ENCODE results near the gene ZCCHC18.
A peak's percentile ranks its signal among the peaks of the same experiment; 100 is the strongest.
"Not testable (repeated sequence)": the region's sequence is repeated elsewhere in the genome, so short reads cannot be mapped to it uniquely, and the experiment has no call there.

The ZCCHC18 gene

DNA sequence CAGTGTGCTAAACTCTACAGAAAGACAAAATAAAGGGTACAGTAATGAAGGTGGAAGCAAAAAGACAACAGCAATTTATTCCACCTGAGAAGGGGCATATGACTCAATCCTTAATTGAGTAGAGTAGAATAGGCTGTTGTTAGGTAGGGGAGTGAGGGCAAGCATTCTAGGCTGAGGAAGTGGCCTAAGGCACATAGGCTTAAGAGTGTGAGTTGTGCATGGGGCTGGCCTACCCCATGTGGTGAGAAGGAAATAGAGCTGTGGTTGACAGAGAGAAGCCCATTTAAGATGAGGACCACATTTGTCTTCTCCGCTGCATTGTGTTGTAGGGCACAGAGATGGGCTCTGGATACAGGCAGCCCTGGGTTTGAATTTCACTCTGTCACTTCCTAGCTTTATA lies 3.4 kb upstream of the ZCCHC18 start:
- Histone ChIP-seq H3K4me3 (ENCODE audit: low read length) (no peak overlapping the region), H3K9me3 (ENCODE audit: low read length) (no peaks in the 10 kb centered on the region), H3K27me3 (ENCODE audit: insufficient read depth, low read length) (no peaks in the 10 kb centered on the region), H3K36me3 (ENCODE audit: insufficient read depth, low read length) (no peaks in the 10 kb centered on the region), H3K4me1 (ENCODE audit: insufficient read depth, low read length) (peaks cover 20% of the 10 kb centered on the region), H2AFZ (ENCODE audit: low read depth, low read length) (no peak overlapping the region)

DNA sequence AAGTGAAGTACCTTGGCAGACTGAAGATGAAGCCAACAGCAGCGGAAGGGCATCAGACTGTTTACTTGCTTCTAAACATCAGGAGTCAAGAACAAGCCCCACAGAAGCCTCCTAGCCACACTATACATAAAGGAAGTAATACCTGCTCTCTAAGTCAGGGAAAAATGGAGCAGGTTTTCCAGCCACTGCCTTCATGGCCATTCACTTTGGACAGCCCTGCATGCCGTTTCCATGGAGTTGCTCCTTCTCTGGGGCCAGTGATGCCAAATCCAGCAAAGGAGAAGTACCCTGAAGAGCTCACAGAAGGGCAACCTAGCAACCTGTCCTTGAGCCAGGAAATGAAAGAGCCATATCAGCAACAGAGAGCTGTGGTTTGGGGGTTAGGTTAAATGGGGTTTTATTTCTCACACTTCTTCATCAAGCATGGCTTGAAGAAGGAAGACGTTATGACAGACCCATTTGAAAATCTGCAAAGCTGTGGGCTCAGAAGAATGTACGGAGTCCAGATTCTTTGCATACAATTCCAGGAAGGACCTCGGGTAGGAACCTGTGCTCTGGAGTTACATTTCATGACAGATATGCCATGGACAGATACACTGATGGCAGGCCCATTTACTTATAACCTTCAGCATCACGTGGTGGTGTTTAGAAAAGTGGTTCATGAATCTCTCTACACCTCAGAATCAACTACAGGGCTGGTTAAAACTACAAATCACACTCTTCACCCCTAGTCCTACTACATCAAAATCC lies 1.7 kb upstream of the ZCCHC18 start:
- peaks cover 20% of the 10 kb centered on the region for H3K4me1 ChIP-seq (ENCODE audit: insufficient read depth, low read length)
- not testable (repeated sequence) for H2AFZ ChIP-seq (ENCODE audit: low read depth, low read length); H3K36me3 ChIP-seq (ENCODE audit: insufficient read depth, low read length); H3K9me3 ChIP-seq (ENCODE audit: low read length); H3K4me3 ChIP-seq (ENCODE audit: low read length); H3K27me3 ChIP-seq (ENCODE audit: insufficient read depth, low read length)

DNA sequence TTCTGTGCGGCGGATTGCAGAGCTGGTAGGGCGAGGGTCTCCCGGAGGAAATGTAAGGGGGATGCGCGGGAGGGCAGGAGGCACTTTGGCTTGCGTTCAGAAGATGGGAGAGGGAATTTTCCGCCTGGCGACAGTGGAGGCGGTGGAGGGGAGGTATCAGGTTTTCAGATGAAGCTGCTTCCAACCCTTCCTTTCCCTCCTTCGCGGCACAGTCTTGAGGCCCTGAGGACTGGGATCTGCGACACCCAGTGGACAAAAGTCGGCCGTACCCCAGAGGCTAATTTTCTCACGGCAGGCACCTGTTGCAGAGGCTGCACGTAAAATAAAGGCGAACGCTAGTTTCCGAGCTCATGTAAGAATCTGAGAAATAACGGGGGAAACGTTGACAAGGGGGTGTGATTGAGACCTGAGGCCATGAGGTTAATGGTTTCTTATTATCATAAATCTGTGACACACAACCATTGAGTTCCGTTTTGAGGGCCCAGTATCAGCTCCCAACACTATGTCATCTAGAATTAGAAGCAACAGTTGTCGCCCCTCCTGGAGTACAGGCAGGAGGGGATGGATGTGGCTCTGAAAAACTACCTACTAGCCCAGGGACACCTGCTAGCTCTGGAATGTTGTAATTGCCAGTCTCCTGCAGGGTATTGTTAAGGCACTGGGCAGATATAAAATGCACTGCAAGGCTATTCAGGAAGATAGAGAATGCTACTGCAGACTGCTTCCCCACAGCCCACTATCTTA lies 1.1 kb downstream of the ZCCHC18 start:
- Histone ChIP-seq H3K9me3 (ENCODE audit: low read length) (no peaks in the 10 kb centered on the region), H3K27me3 (ENCODE audit: insufficient read depth, low read length) (no peaks in the 10 kb centered on the region), H3K4me1 (ENCODE audit: insufficient read depth, low read length) (peaks cover 13% of the 10 kb centered on the region), H3K4me3 (ENCODE audit: low read length) (peak overlapping the region; percentile 66), H3K36me3 (ENCODE audit: insufficient read depth, low read length) (no peaks in the 10 kb centered on the region), H2AFZ (ENCODE audit: low read depth, low read length) (no peak overlapping the region)

DNA sequence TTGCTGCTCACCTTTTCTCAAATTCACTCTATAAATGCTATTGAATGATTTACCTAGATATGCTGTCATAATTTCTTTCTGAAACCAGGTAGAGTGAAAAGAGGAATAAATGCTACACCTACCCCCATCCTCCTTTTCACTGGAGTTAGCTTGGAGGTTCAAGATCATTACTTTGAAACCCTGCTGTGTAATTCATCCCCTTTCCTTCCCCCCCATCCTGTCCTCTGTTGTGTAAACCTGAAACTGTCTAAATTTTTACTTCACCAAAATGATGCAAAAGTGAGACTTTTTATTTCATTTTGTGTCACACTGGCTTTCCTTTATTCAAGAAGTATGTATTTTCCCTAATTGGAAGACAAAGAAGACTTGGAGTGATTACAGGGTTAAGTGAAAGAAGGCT lies 5.4 kb downstream of the ZCCHC18 start:
- H2AFZ ChIP-seq (ENCODE audit: low read depth, low read length): no peak overlapping the region
- no peak overlapping the region for H3K4me3 ChIP-seq (ENCODE audit: low read length)
- H3K27me3 ChIP-seq (ENCODE audit: insufficient read depth, low read length): no peaks in the 10 kb centered on the region

DNA sequence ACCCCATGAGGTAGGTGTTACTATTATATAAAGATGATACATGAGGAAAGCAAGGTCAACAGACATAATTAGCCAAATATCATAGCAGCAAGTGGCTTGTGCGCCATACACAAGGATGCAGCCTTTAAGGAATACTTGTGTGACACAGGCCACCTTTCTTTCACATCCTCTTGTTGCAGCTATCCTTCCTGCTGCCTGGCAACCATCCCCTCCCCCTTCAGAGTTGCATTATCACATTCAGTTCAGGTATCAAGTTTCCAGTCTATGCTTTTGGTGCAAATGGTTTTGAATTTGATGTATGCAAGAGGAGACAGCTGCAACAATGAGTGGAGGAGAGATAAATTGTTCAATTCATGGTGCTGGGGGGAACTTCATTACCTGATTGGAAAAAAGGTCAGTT lies 6.4 kb downstream of the ZCCHC18 start:
- H3K27me3 ChIP-seq (ENCODE audit: insufficient read depth, low read length): no peaks in the 10 kb centered on the region
- no peaks in the 10 kb centered on the region for H3K36me3 ChIP-seq (ENCODE audit: insufficient read depth, low read length)
- H3K4me3 ChIP-seq (ENCODE audit: low read length): no peak overlapping the region
- no peak overlapping the region for H2AFZ ChIP-seq (ENCODE audit: low read depth, low read length)
- H3K9me3 ChIP-seq (ENCODE audit: low read length): no peaks in the 10 kb centered on the region
- H3K4me1 ChIP-seq (ENCODE audit: insufficient read depth, low read length): peaks cover 12% of the 10 kb centered on the region

More for the DNA sequence above, 5.4 kb downstream of the ZCCHC18 start:
- Histone ChIP-seq H3K9me3 (ENCODE audit: low read length) (no peaks in the 10 kb centered on the region), H3K36me3 (ENCODE audit: insufficient read depth, low read length) (no peaks in the 10 kb centered on the region), H3K4me1 (ENCODE audit: insufficient read depth, low read length) (peaks cover 15% of the 10 kb centered on the region)

DNA sequence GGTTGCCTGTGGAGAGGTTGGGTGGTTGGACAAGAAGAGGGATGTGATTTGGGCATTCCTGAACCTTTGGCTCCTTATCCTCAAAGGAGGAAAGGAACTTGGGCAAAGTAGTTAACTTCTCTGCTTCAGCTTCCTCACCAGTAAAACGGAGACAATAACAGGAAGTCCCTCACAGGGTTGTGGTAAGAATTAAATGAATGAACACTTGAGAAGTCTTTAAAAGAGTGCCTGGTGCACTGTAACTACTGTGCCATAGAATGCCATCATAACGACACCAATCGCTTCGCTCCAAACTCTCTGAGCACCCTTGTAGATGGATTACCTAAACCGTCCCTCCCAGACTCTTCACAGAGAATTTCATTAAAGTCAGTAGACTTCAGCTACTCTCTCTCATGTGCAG lies 10.5 kb downstream of the ZCCHC18 start:
- no peaks in the 10 kb centered on the region for H3K36me3 ChIP-seq (ENCODE audit: insufficient read depth, low read length)
- no peak overlapping the region for H2AFZ ChIP-seq (ENCODE audit: low read depth, low read length)
- H3K9me3 ChIP-seq (ENCODE audit: low read length): no peaks in the 10 kb centered on the region
- no peak overlapping the region for H3K4me3 ChIP-seq (ENCODE audit: low read length)
- peaks cover 7% of the 10 kb centered on the region for H3K4me1 ChIP-seq (ENCODE audit: insufficient read depth, low read length)
- no peaks in the 10 kb centered on the region for H3K27me3 ChIP-seq (ENCODE audit: insufficient read depth, low read length)

DNA sequence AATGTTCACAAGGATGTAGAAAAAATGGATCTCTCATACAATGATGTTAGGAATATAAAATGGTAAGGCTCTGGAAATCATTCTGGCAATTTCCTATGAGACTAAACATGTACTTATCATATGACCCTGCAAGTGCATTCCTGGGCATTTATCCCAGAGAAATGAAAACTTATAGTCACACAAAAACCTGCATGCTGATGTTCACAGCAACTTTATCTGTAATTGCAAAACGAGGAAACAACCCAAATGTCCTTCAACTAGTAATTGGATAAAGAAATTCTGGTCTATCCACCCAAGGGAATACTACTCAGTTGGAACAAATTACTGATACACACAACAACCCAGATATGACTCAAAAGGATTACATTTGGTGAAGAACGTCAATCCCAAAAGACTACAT lies 14.5 kb downstream of the ZCCHC18 start:
- no peak overlapping the region for H2AFZ ChIP-seq (ENCODE audit: low read depth, low read length)
- H3K36me3 ChIP-seq (ENCODE audit: insufficient read depth, low read length): no peaks in the 10 kb centered on the region
- H3K4me1 ChIP-seq (ENCODE audit: insufficient read depth, low read length): no peaks in the 10 kb centered on the region
- peaks cover 3% of the 10 kb centered on the region for H3K27me3 ChIP-seq (ENCODE audit: insufficient read depth, low read length)
- H3K9me3 ChIP-seq (ENCODE audit: low read length): no peaks in the 10 kb centered on the region
- no peak overlapping the region for H3K4me3 ChIP-seq (ENCODE audit: low read length)

DNA sequence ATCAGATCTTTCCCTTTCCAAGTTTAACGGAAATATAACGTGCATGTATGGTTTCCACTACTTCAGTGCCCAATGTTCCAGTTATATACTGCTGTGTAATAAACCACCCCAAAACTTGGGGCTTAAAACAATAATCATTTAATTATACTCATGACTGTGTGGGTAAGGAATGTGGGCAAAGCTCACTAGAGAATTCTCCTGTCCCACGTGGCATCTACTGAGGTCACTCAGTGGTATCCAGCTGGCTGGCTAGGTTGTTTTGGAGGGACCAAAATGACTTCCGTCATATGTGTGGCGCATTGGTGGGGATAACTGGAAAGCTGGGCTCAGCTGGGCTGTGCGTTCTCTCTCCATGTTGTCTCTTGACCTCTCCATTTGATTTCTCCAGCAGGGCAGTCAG lies 18.5 kb downstream of the ZCCHC18 start:
- H3K4me3 ChIP-seq (ENCODE audit: low read length): no peak overlapping the region
- H2AFZ ChIP-seq (ENCODE audit: low read depth, low read length): no peak overlapping the region
- H3K4me1 ChIP-seq (ENCODE audit: insufficient read depth, low read length): no peaks in the 10 kb centered on the region
- H3K27me3 ChIP-seq (ENCODE audit: insufficient read depth, low read length): peaks cover 3% of the 10 kb centered on the region
- no peaks in the 10 kb centered on the region for H3K9me3 ChIP-seq (ENCODE audit: low read length)
- no peaks in the 10 kb centered on the region for H3K36me3 ChIP-seq (ENCODE audit: insufficient read depth, low read length)

DNA sequence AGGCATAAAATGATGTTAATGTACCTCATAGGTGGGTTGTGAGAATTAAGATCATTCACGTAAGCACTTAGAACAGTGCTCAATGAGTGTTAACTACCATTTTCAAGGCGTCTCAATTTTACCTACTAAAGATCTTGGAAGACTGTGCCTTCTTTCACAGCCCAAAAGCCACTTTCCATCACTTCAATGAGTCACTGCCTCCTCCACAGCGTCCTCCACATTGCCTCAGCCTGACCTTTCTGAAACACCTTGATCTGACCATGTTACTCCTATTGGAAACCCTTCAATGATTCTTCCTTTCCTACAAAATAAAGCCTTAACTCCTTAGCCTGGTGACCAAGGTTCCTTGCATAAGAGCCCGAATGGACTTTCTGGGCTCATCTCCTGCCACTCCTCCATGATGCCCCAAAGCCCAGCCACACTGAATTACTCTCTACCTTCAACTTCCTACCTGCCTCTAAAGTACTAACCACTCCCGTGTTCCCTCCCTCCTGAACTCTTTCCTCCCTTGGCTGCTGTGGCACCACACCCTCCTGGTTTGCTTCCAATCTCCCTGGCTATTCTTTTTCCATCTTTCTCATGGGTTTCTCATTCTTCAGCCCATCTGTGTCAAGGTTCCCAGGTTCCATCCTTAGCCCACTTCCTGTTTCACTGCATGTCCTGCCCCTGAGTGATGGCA lies 22.4 kb downstream of the ZCCHC18 start:
- Histone ChIP-seq H2AFZ (ENCODE audit: low read depth, low read length) (no peak overlapping the region), H3K36me3 (ENCODE audit: insufficient read depth, low read length) (no peaks in the 10 kb centered on the region), H3K9me3 (ENCODE audit: low read length) (no peaks in the 10 kb centered on the region), H3K4me1 (ENCODE audit: insufficient read depth, low read length) (no peaks in the 10 kb centered on the region), H3K27me3 (ENCODE audit: insufficient read depth, low read length) (peaks cover 3% of the 10 kb centered on the region), H3K4me3 (ENCODE audit: low read length) (no peak overlapping the region)

DNA sequence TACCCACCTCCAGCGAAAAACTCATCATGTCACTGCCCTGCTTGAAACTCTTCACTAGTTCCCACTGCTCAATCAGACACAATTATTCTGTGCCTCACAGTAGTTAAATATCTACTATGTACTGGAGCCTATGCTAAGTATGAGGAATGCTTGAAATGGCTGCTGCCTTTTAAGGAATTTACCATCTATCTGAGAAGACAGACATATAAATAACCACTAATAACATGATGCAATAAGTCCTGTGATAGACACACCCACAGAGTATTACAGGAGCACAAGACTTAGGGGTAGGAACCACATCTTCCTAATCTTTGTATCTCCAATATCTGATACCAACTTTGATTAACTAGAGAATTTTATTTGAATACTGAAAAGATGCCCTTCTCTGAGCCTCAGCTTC lies 23.4 kb downstream of the ZCCHC18 start:
- H3K36me3 ChIP-seq (ENCODE audit: insufficient read depth, low read length): no peaks in the 10 kb centered on the region
- H2AFZ ChIP-seq (ENCODE audit: low read depth, low read length): no peak overlapping the region
- no peak overlapping the region for H3K4me3 ChIP-seq (ENCODE audit: low read length)
- no peaks in the 10 kb centered on the region for H3K4me1 ChIP-seq (ENCODE audit: insufficient read depth, low read length)
- no peaks in the 10 kb centered on the region for H3K9me3 ChIP-seq (ENCODE audit: low read length)
- no peaks in the 10 kb centered on the region for H3K27me3 ChIP-seq (ENCODE audit: insufficient read depth, low read length)

DNA sequence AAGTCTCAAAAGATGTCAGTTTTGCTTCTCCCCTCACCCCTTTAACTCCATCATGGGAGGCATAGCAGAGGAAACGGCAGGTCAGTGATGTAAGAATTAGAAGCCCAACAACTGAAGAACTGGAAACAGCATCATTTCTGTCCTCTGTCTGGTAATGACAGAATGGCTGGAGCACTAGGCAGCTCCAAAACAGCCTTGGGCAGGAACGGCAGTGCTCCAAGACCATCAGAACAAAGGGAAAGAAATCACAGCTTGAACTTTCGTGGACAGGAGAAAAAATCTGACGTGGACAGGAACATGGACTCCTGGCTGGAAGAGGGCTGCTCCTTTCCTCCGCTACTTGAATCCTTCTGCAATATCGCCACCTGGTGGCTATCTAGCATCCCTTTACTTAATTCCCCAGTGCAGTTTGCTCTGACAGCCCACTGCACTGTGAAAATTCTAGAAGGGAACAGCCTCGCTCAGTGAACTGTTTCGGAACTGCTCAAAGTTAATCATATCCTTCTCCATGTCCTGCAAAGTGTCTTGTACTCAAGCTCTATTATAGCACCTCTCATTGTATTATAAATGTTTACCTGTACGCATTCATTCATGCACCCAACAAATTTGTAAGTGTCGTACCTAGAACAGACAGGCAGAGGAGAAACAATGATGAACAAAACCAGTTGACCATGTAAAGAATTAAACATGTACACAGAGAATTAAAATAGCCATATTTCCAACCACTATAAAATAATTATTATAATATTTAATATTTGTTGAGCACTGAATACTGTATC lies 24.1 kb downstream of the ZCCHC18 start:
- Histone ChIP-seq H3K36me3 (ENCODE audit: insufficient read depth, low read length) (no peaks in the 10 kb centered on the region), H3K4me3 (ENCODE audit: low read length) (peak overlapping the region; percentile 36), H3K27me3 (ENCODE audit: insufficient read depth, low read length) (no peaks in the 10 kb centered on the region), H2AFZ (ENCODE audit: low read depth, low read length) (no peak overlapping the region), H3K9me3 (ENCODE audit: low read length) (no peaks in the 10 kb centered on the region), H3K4me1 (ENCODE audit: insufficient read depth, low read length) (no peaks in the 10 kb centered on the region)

DNA sequence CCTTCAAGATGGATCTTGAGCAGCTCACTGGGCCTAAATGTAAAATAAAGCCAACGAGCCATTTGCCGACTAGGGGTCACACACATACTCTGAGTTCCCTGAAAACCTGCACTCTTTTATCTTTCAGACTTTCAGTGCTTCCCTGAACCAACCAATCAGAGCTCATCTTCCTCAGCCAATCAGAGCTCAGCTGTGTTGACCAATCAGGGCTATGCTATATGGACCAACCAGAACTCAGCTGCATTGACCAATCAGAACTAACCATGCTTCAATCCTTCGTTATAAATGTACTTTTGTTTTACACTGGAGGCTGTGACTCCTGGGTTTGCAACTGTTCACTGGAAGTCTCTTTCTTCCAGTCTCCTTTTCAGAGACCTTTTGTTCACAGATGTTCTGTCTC lies 25.2 kb downstream of the ZCCHC18 start:
- Histone ChIP-seq H3K36me3 (ENCODE audit: insufficient read depth, low read length) (no peaks in the 10 kb centered on the region), H3K4me3 (ENCODE audit: low read length) (no peak overlapping the region), H3K4me1 (ENCODE audit: insufficient read depth, low read length) (no peaks in the 10 kb centered on the region), H3K9me3 (ENCODE audit: low read length) (no peaks in the 10 kb centered on the region), H3K27me3 (ENCODE audit: insufficient read depth, low read length) (no peaks in the 10 kb centered on the region), H2AFZ (ENCODE audit: low read depth, low read length) (no peak overlapping the region)

Data from neuron (in vitro differentiated cells).